HL-60 (cell line): ENCODE data around the gene ZFHX3.

Source experiments
- DNase-seq, 2 experiments: peaks; one replicate each; pipeline ENCODE4 v3.0.0-alpha.2; 2010 to 2020; ENCODE audit warnings: low read depth in 1 of 2, low spot score in 1 of 2
- H3K27ac ChIP-seq: fragments of 250-450 bp; sonication (Bioruptor Pico); replicated peaks from 2 replicates; pipeline ENCODE4 v1.5.1; 2020; ENCODE audit warnings: mild to moderate bottlenecking, moderate library complexity
- H3K27me3 ChIP-seq: fragments of 250-450 bp; sonication (Bioruptor Pico); 2 replicates; pipeline ENCODE4 v1.5.1; 2021; ENCODE audit warnings: mild to moderate bottlenecking, moderate library complexity; ENCODE audit not compliant: insufficient read depth, poor library complexity, severe bottlenecking
- H3K4me3 ChIP-seq: replicated peaks from 2 replicates; pipeline ENCODE4 v1.5.1; 2011; ENCODE audit warnings: mild to moderate bottlenecking, control low read depth, low read length; ENCODE audit not compliant: insufficient read depth
- GABPA ChIP-seq: IDR thresholded peaks from 2 replicates; pipeline ENCODE4 v1.6.1; 2012; ENCODE audit warnings: low read depth
- POLR2AphosphoS5 ChIP-seq: IDR thresholded peaks from 2 replicates; pipeline ENCODE4 v1.6.1; 2012; ENCODE audit warnings: low read depth
- SPI1 ChIP-seq: IDR thresholded peaks from 2 replicates; pipeline ENCODE4 v1.6.1; 2012; ENCODE audit warnings: low read depth, mild to moderate bottlenecking, borderline replicate concordance
- TF ChIP-seq, protein P1 (sequence below): IDR thresholded peaks from one replicate; pipeline ENCODE4 v1.5.1; 2011; ENCODE audit warnings: low read length, control low read depth, inconsistent platforms; ENCODE audit not compliant: insufficient read depth
- TF ChIP-seq, protein P2 (sequence below): IDR thresholded peaks from 2 replicates; pipeline ENCODE4 v1.6.1; 2012; ENCODE audit warnings: low read depth; ENCODE audit not compliant: insufficient replicate concordance

ZFHX3 gene

DNA sequence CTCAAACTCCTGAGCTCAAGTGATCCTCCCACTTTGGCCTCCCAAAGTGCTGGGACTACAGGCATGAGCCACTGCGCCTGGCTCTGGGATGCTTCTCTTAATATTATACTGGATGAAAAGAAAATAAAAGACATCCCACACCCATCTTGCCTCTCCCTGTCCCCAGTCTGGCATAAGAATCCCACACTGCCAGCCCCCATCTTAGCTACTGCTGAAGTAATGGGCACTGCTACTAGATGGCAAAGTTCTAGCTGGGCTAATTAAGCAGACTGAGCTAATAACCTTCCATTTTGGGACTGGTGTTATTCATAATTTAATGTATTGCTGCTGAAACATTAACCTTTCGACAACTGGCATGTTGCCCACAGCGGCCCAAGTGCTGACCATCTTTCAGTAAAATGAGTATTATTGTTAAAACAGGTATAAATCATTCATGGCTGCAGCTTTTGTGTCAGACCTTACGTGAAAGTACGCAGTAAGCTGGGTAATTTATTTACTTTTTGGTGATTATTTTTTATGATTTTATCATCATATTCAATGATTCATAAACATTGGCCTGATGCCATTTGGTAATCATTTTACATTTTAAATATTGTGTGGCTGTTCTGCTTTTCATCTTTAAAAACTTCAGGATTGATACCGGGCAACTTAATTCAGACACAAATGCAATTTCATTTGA, 47.4 kb upstream of the ZFHX3 start:
- no peaks in the 10 kb centered on the region for H3K27me3 ChIP-seq
- DNase-seq = no peak
- TF ChIP-seq, protein P1, sequence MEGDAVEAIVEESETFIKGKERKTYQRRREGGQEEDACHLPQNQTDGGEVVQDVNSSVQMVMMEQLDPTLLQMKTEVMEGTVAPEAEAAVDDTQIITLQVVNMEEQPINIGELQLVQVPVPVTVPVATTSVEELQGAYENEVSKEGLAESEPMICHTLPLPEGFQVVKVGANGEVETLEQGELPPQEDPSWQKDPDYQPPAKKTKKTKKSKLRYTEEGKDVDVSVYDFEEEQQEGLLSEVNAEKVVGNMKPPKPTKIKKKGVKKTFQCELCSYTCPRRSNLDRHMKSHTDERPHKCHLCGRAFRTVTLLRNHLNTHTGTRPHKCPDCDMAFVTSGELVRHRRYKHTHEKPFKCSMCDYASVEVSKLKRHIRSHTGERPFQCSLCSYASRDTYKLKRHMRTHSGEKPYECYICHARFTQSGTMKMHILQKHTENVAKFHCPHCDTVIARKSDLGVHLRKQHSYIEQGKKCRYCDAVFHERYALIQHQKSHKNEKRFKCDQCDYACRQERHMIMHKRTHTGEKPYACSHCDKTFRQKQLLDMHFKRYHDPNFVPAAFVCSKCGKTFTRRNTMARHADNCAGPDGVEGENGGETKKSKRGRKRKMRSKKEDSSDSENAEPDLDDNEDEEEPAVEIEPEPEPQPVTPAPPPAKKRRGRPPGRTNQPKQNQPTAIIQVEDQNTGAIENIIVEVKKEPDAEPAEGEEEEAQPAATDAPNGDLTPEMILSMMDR = no peak
- no peak overlapping the region for H3K4me3 ChIP-seq
- no peak overlapping the region for H3K27ac ChIP-seq

DNA sequence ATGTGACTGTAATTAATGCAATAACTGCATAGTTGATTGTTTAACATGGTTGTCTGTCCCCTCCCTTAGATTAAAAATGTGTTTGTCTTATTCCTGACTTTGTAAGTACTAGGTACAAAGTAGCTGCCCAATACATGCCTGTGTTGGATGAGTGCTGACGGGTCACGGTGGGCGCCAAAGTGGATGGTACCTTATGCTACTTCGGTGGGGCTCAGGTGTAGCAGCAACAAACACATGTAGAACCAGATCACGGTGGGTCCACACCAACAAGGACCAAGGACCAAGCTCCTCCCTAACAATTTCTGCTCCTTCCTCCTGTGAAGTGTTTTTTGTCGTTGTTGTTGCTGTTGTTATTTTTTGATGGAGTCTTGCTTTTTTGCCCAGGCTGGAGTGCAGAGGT, 46.4 kb upstream of the ZFHX3 start:
- H3K27me3 ChIP-seq = no peaks in the 10 kb centered on the region
- no peak for TF ChIP-seq POLR2AphosphoS5
- TF ChIP-seq, protein P2, sequence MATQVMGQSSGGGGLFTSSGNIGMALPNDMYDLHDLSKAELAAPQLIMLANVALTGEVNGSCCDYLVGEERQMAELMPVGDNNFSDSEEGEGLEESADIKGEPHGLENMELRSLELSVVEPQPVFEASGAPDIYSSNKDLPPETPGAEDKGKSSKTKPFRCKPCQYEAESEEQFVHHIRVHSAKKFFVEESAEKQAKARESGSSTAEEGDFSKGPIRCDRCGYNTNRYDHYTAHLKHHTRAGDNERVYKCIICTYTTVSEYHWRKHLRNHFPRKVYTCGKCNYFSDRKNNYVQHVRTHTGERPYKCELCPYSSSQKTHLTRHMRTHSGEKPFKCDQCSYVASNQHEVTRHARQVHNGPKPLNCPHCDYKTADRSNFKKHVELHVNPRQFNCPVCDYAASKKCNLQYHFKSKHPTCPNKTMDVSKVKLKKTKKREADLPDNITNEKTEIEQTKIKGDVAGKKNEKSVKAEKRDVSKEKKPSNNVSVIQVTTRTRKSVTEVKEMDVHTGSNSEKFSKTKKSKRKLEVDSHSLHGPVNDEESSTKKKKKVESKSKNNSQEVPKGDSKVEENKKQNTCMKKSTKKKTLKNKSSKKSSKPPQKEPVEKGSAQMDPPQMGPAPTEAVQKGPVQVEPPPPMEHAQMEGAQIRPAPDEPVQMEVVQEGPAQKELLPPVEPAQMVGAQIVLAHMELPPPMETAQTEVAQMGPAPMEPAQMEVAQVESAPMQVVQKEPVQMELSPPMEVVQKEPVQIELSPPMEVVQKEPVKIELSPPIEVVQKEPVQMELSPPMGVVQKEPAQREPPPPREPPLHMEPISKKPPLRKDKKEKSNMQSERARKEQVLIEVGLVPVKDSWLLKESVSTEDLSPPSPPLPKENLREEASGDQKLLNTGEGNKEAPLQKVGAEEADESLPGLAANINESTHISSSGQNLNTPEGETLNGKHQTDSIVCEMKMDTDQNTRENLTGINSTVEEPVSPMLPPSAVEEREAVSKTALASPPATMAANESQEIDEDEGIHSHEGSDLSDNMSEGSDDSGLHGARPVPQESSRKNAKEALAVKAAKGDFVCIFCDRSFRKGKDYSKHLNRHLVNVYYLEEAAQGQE = no peak
- TF ChIP-seq, protein P1 = no peak
- no peak for TF ChIP-seq SPI1
- TF ChIP-seq GABPA = no peak
- H3K4me3 ChIP-seq = no peak overlapping the region
- DNase-seq = no peak
- no peak overlapping the region for H3K27ac ChIP-seq

DNA sequence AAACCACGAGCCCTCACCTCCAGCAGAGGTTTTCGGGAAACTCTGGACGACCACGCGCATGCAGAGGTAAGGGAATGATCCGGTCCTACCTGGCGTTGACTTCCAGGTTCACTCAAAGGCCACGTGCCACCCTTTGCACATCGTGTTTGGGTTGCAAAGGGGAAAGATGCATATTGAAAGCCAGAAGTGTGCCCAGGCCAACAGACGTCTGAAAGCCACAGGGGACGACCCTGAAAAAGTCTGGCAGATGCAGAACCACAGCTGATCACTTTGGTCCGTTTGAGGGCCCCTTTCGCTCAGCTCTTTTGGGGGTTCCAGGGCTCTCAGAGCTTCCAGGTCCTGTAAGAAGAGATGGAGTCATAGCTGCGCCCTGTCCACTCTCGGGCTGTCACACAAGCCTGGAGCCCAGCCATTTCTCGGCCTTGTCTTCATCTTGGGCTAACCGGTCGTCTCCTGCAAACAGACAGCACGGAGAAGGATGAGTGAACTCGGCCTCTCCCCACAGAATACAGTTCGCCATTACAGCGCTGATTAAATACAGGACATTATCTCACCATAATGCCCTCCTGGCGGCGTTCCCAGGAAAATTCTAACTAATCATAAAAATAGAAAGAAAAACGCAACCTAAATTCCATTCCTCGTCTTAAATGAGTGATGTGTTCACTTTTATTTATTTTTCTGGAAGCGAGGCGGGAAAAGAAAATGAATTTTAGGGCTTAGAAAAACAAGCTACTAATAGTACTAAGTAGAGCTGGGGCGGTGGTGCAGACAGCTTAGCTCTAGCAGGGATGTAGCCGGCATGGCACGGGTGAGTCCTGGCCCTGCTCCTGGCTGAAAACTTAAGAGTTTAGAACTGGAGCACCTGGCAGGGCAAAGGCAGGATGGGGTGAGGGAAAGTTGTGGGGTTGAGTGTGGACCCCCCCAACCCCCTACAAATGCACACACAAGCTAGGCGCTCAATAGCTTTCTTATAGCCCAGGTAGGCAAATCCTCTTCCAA, 45.5 kb upstream of the ZFHX3 start:
- Histone ChIP-seq H3K27ac (no peak overlapping the region), H3K4me3 (no peak overlapping the region), H3K27me3 (no peaks in the 10 kb centered on the region)
- DNase-seq = no peak
- TF ChIP-seq, protein P2 = no peak
- no peak for TF ChIP-seq GABPA
- no peak for TF ChIP-seq SPI1
- TF ChIP-seq, protein P1 = no peak
- no peak for TF ChIP-seq POLR2AphosphoS5
